Sigmoid colon (tissue), 4 donors: ENCODE measurements around the gene BAZ1B.
"Not testable (repeated sequence)": the region's sequence is repeated elsewhere in the genome, so short reads cannot be mapped to it uniquely, and the experiment has no call there.

ENCODE experiments used
- EP300 ChIP-seq, 4 donors: sonication (generic); formaldehyde crosslinking; IDR thresholded peaks; one replicate each; pipeline ENCODE4 v1.6.1; 2017; ENCODE audit warnings: antibody characterized with exemption in 4 of 4
- POLR2A ChIP-seq, 2 donors: fragments of 450-650 bp; IDR thresholded peaks; one replicate each; pipeline ENCODE4 v1.6.1; 2016; ENCODE audit warnings: antibody characterized with exemption in 2 of 2, mild to moderate bottlenecking in 2 of 2, moderate library complexity in 2 of 2
- POLR2AphosphoS5 ChIP-seq, 4 donors: sonication (generic); formaldehyde crosslinking; IDR thresholded peaks; one replicate each; pipeline ENCODE4 v1.6.1; 2017; ENCODE audit warnings: antibody characterized with exemption in 4 of 4
- TF ChIP-seq, protein P1 (sequence below), 4 experiments: fragments of 450-650 bp in 3 of 4; fragments of 200-600 bp in 1 of 4; IDR thresholded peaks; one replicate each; pipeline ENCODE4 v1.5.1; 2016 to 2019; ENCODE audit warnings: antibody characterized with exemption in 4 of 4, mild to moderate bottlenecking in 3 of 4, moderate library complexity in 2 of 4

DNA sequence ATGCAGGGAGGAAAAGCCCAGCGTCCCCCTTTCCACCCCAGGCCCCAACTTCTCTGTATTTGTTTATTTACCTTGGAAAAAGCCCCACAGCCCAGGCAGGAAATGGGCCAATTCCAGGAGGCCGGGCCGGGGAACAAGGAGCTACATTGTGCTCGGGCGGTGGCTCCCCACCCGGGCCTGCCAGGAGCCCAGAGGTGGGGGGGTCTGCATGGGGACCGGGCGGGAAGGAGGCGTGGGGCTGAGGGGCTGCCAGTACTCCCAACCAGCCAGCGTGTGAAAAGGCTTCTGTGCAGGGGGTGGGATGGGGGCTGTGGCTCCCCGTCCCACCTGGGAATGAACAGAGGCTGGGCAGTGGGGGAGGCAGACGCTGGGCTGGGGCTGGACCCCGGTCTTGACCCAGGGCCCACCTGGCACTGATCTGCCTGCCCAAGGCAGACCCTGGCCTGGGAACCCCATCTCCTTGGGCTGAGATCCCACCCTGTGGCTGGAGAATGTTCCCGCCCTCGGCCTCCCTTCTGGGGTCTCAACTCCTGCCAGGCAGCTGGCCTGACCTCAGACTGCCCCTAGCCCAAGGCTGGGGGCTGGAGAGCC, 111.5 kb downstream of the BAZ1B start:
- TF ChIP-seq, protein P1, sequence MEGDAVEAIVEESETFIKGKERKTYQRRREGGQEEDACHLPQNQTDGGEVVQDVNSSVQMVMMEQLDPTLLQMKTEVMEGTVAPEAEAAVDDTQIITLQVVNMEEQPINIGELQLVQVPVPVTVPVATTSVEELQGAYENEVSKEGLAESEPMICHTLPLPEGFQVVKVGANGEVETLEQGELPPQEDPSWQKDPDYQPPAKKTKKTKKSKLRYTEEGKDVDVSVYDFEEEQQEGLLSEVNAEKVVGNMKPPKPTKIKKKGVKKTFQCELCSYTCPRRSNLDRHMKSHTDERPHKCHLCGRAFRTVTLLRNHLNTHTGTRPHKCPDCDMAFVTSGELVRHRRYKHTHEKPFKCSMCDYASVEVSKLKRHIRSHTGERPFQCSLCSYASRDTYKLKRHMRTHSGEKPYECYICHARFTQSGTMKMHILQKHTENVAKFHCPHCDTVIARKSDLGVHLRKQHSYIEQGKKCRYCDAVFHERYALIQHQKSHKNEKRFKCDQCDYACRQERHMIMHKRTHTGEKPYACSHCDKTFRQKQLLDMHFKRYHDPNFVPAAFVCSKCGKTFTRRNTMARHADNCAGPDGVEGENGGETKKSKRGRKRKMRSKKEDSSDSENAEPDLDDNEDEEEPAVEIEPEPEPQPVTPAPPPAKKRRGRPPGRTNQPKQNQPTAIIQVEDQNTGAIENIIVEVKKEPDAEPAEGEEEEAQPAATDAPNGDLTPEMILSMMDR (IDR thresholded peaks at IDR 0.05): not testable (repeated sequence)
- TF ChIP-seq POLR2A, EP300, POLR2AphosphoS5 (IDR thresholded peaks at IDR 0.05): not testable (repeated sequence)
